GM19452 (cell line): ENCODE results near the gene CLK4.
"Not testable (repeated sequence)": the region's sequence is repeated elsewhere in the genome, so short reads cannot be mapped to it uniquely, and the experiment has no call there.

Experiments
- ATAC-seq: cut with Tn5 transposase; IDR thresholded peaks from one replicate; pipeline ENCODE4 v1.9.1; 2021; ENCODE audit not compliant: unreplicated experiment

CLK4 gene

GRCh38 chr5:178587763-178588611, 38.9 kb downstream of the CLK4 start:
- no peak for ATAC-seq

GRCh38 chr5:178586396-178586795, 40.5 kb downstream of the CLK4 start:
- ATAC-seq: no peak

GRCh38 chr5:178585421-178585820, 41.4 kb downstream of the CLK4 start:
- not testable (repeated sequence) for ATAC-seq

- ATAC-seq: no peak
These were observed 43.6 kb downstream of the CLK4 start for GRCh38 chr5:178583279-178583678.

GRCh38 chr5:178582291-178582690, 44.6 kb downstream of the CLK4 start:
- ATAC-seq: no peak

- no peak for ATAC-seq
These were observed 45.2 kb downstream of the CLK4 start for GRCh38 chr5:178581621-178582020.

- no peak for ATAC-seq
These were observed 46.4 kb downstream of the CLK4 start for GRCh38 chr5:178580271-178580955.

- ATAC-seq: no peak
These were observed 48.9 kb downstream of the CLK4 start for GRCh38 chr5:178577944-178578343.

- no peak for ATAC-seq
These were observed 49.4 kb downstream of the CLK4 start for GRCh38 chr5:178577376-178577839.

- ATAC-seq: no peak
These were observed 50.1 kb downstream of the CLK4 start for GRCh38 chr5:178576591-178577351.

- no peak for ATAC-seq
These were observed 53.6 kb downstream of the CLK4 start for GRCh38 chr5:178573216-178573615.

- ATAC-seq: no peak
These were observed 54.2 kb downstream of the CLK4 start for GRCh38 chr5:178572617-178573016.

- no peak for ATAC-seq
These were observed 57.4 kb downstream of the CLK4 start for GRCh38 chr5:178569485-178569884.

GRCh38 chr5:178564811-178565550, 61.9 kb downstream of the CLK4 start:
- no peak for ATAC-seq

- ATAC-seq: no peak
These were observed 62.5 kb downstream of the CLK4 start for GRCh38 chr5:178564397-178564796.

- ATAC-seq: no peak
These were observed 63.2 kb downstream of the CLK4 start for GRCh38 chr5:178563621-178564020.

- no peak for ATAC-seq
These were observed 65.0 kb downstream of the CLK4 start for GRCh38 chr5:178561746-178562264.

- no peak for ATAC-seq
These were observed 65.9 kb downstream of the CLK4 start for GRCh38 chr5:178560911-178561310.

- no peak for ATAC-seq
These were observed 69.4 kb downstream of the CLK4 start for GRCh38 chr5:178557416-178557815.

- ATAC-seq: no peak
These were observed 71.1 kb downstream of the CLK4 start for GRCh38 chr5:178555771-178556211.
